Endothelial cell of umbilical vein (primary cell): ENCODE data around the gene HLA-DPB1. TPM values are rescaled to one million over a fixed set of nuclear protein-coding genes. Genes with fewer than 3 reads are reported as not detected.

Experiments
- BruUV-seq: library from RNA; stranded (reverse); fragments of 400-500 nt; replicated peaks from 2 replicates; lab custom pipeline; 2021; lab: Mats Ljungman, UMichigan
- CTCF ChIA-PET: fragments of 300-600, 350-600 bp; sonication (Branson Sonifier 250); formaldehyde crosslinking; loops from one replicate; lab custom pipeline; 2021; ENCODE audit warnings: antibody characterized with exemption, inconsistent platforms; lab: Charles Lee
- POLR2A ChIA-PET: fragments of 300-600, 350-600 bp; sonication (Branson Sonifier 250); formaldehyde crosslinking; loops from one replicate; lab custom pipeline; 2021; ENCODE audit warnings: antibody characterized with exemption, inconsistent platforms; lab: Charles Lee
- DNase-seq: peaks from one replicate; pipeline ENCODE4 v3.0.0-alpha.2; 2011; ENCODE audit warnings: low read depth, low spot score
- FAIRE-seq: peaks from 2 replicates; lab custom pipeline; 2011; peaks lifted over from hg19 to GRCh38; lab: Jason Lieb, UNC
- H2AFZ ChIP-seq: 2 replicates; pipeline ENCODE4 v1.6.0; 2012; ENCODE audit warnings: low read depth, low read length, control low read depth, inconsistent platforms
- H3K27ac ChIP-seq: 2 replicates; pipeline ENCODE4 v1.5.1; 2011; ENCODE audit warnings: low read depth, mild to moderate bottlenecking, control low read depth, low read length, moderate library complexity; ENCODE audit not compliant: insufficient read depth
- H3K27me3 ChIP-seq, 2 experiments: 2 replicates each; pipeline versions ENCODE4 v1.6.0 to v1.6.1; 2011; ENCODE audit warnings: low read length in 2 of 2, mixed read lengths in 1 of 2; ENCODE audit not compliant: control insufficient read depth in 2 of 2, insufficient read depth in 2 of 2
- H3K36me3 ChIP-seq, 2 experiments: 2 replicates in 1 of 2; 3 replicates in 1 of 2; pipeline ENCODE4 v1.5.1; 2011; ENCODE audit warnings: low read length in 2 of 2, mild to moderate bottlenecking in 1 of 2, moderate library complexity in 1 of 2; ENCODE audit not compliant: control insufficient read depth in 2 of 2, insufficient read depth in 2 of 2; ENCODE audit errors: extremely low read depth in 1 of 2
- H3K4me1 ChIP-seq: 3 replicates; pipeline ENCODE4 v1.5.1; 2011; ENCODE audit warnings: mild to moderate bottlenecking, low read length; ENCODE audit not compliant: control insufficient read depth, insufficient read depth; ENCODE audit errors: extremely low read depth
- H3K4me2 ChIP-seq: 2 replicates; pipeline ENCODE4 v1.6.1; 2011; ENCODE audit warnings: low read length, control low read depth, mixed read lengths; ENCODE audit not compliant: insufficient read depth
- H3K4me3 ChIP-seq, 3 experiments: fragments of 200-600 bp in 1 of 3; sonication (generic), shearing (Covaris generic) in 1 of 3; replicated peaks in 1 of 3; 2 replicates each; pipeline ENCODE4 v1.5.1; 2011 to 2016; ENCODE audit warnings: control low read depth in 3 of 3, low read length in 3 of 3, mild to moderate bottlenecking in 2 of 3, inconsistent platforms in 1 of 3, low read depth in 1 of 3, moderate library complexity in 1 of 3; ENCODE audit not compliant: insufficient read depth in 1 of 3
- H3K79me2 ChIP-seq: 2 replicates; pipeline ENCODE4 v1.6.0; 2012; ENCODE audit warnings: low read length, inconsistent platforms; ENCODE audit not compliant: control insufficient read depth, insufficient read depth
- H3K9ac ChIP-seq: replicated peaks from 2 replicates; pipeline ENCODE3; 2011; ENCODE audit warnings: low read length, control low read depth; ENCODE audit not compliant: insufficient read depth; ENCODE audit errors: extremely low read depth
- H3K9me1 ChIP-seq: replicated peaks from 3 replicates; pipeline ENCODE4 v1.6.0; 2011; ENCODE audit warnings: mild to moderate bottlenecking, low read length; ENCODE audit not compliant: control insufficient read depth, insufficient read depth; ENCODE audit errors: extremely low read depth
- H3K9me3 ChIP-seq: replicated peaks from 2 replicates; pipeline ENCODE4 v1.5.1; 2012; ENCODE audit warnings: low read length, inconsistent platforms; ENCODE audit not compliant: control insufficient read depth, insufficient read depth
- H4K20me1 ChIP-seq: replicated peaks from 2 replicates; pipeline ENCODE3; 2011; ENCODE audit warnings: mild to moderate bottlenecking, low read length; ENCODE audit not compliant: control insufficient read depth, insufficient read depth; ENCODE audit errors: extremely low read depth
- EZH2 ChIP-seq: IDR thresholded peaks from 2 replicates; pipeline ENCODE4 v1.6.1; 2012; ENCODE audit warnings: borderline replicate concordance, low read depth, mild to moderate bottlenecking, moderate library complexity, low read length, inconsistent platforms; ENCODE audit not compliant: severe bottlenecking
- FOS ChIP-seq: IDR thresholded peaks from 2 replicates; pipeline ENCODE4 v1.6.1; 2011; ENCODE audit warnings: mild to moderate bottlenecking, low read length, moderate library complexity, borderline replicate concordance; ENCODE audit not compliant: insufficient read depth
- GATA2 ChIP-seq: IDR thresholded peaks from 2 replicates; pipeline ENCODE4 v1.7.0; 2011; ENCODE audit warnings: low read depth, mild to moderate bottlenecking, moderate library complexity, mixed read lengths, low read length; ENCODE audit not compliant: insufficient read length, insufficient read depth
- JUN ChIP-seq: IDR thresholded peaks from 2 replicates; pipeline ENCODE4 v1.6.1; 2011; ENCODE audit warnings: borderline replicate concordance, low read depth; ENCODE audit not compliant: insufficient read length, insufficient read depth
- MYC ChIP-seq: IDR thresholded peaks from one replicate; pipeline ENCODE4 v1.6.1; 2011; ENCODE audit warnings: mild to moderate bottlenecking, low read depth, low read length
- POLR2A ChIP-seq: IDR thresholded peaks from 2 replicates; pipeline ENCODE4 v1.6.1; 2012; ENCODE audit warnings: low read depth, mild to moderate bottlenecking, control low read depth, low read length
- POLR2AphosphoS5 ChIP-seq: IDR thresholded peaks from 2 replicates; pipeline ENCODE4 v1.6.1; 2012; ENCODE audit warnings: low read depth, mild to moderate bottlenecking, control low read depth, low read length, moderate library complexity; ENCODE audit not compliant: insufficient read depth
- dilution Hi-C: fragments of 300-500 bp; cut with MboI; formaldehyde crosslinking; loops from one replicate; pipeline ENCODE4 v1.15.0; 2019; ENCODE audit warnings: low sequenced_read_pairs; ENCODE audit not compliant: extremely low pct_ligation_motif_present
- intact Hi-C: fragments of 100-400 bp; cut with micrococcal nuclease; formaldehyde crosslinking; loops from one replicate; pipeline ENCODE4 v1.10.0; 2022
- polyA plus RNA-seq, 4 experiments: library from polyadenylated mRNA; depleted of rRNA in 3 of 4; stranded (reverse) in 3 of 4; unstranded in 1 of 4; fragments of >200 nt; gene quantifications; 2 replicates each; pipeline versions ENCODE4 v1.2.1 to v1.2.3, GENCODE V29; 2011 to 2012; ENCODE audit warnings: missing spikeins in 1 of 4
- total RNA-seq: library from RNA; stranded (reverse); gene quantifications from 2 replicates; pipeline ENCODE4 v1.2.3, GENCODE V29; 2021
- TF ChIP-seq, protein P1 (sequence below): IDR thresholded peaks from 2 replicates; pipeline ENCODE4 v1.6.1; 2011; ENCODE audit not compliant: insufficient read depth, insufficient read length
- TF ChIP-seq, protein P2 (sequence below), 2 donors: IDR thresholded peaks; 1 replicate in 1 of 2; 2 replicates in 1 of 2; pipeline ENCODE4 v1.5.1; 2011; ENCODE audit warnings: low read length in 2 of 2, mild to moderate bottlenecking in 2 of 2, moderate library complexity in 2 of 2, control low read depth in 1 of 2, inconsistent platforms in 1 of 2, low read depth in 1 of 2; ENCODE audit not compliant: insufficient read depth in 1 of 2; ENCODE audit errors: extremely low read depth in 1 of 2

Gene HLA-DPB1
- total and polyA plus RNA-seq, 2 donors (not counting 3 experiments of a cell fraction or from before 2014, with no cell fraction given) = 2.3 to 38.0 TPM

DNA sequence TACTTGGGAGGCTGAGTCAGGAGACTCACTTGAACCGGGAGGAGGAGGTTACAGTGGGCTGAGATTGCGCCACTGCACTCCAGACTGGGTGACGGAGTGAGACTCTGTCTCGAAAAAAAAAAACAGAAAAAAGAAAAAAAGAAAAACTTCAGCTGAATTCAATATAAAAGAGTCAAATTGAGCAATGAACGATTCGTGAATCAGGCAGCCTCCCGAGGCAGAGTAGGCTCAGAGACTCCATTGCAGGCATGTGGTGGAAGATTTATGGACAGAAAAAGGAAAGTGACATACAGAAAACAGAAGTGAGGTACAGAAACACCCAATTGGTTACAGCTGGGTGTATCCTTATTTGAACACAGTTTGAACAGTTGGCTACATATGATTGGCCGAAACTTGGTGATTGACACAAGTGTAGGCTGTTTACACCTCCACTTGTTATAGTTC, 56.3 kb downstream of the HLA-DPB1 start:
- intact Hi-C loops (no loop called here), dilution Hi-C loops (no loop called here)
- Histone ChIP-seq H3K27me3 (peaks cover 21 to 31% of the 10 kb centered on the region in 2 experiments), H3K4me2 (no peak overlapping the region), H4K20me1 (no peaks in the 10 kb centered on the region), H3K27ac (no peak overlapping the region), H3K79me2 (no peaks in the 10 kb centered on the region), H3K4me3 (no peak overlapping the region), H2AFZ (no peak overlapping the region), H3K9me1 (no peaks in the 10 kb centered on the region), H3K36me3 (no peaks in the 10 kb centered on the region), H3K4me1 (no peaks in the 10 kb centered on the region), H3K9me3 (no peaks in the 10 kb centered on the region), H3K9ac (no peak overlapping the region)
- POLR2A ChIA-PET = no interaction called here
- TF ChIP-seq POLR2A (no peak), FOS (no peak), MYC (no peak), GATA2 (no peak), EZH2 (no peak), JUN (no peak), POLR2AphosphoS5 (no peak)
- TF ChIP-seq, protein P1, sequence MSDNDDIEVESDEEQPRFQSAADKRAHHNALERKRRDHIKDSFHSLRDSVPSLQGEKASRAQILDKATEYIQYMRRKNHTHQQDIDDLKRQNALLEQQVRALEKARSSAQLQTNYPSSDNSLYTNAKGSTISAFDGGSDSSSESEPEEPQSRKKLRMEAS = no peak
- TF ChIP-seq, protein P2, sequence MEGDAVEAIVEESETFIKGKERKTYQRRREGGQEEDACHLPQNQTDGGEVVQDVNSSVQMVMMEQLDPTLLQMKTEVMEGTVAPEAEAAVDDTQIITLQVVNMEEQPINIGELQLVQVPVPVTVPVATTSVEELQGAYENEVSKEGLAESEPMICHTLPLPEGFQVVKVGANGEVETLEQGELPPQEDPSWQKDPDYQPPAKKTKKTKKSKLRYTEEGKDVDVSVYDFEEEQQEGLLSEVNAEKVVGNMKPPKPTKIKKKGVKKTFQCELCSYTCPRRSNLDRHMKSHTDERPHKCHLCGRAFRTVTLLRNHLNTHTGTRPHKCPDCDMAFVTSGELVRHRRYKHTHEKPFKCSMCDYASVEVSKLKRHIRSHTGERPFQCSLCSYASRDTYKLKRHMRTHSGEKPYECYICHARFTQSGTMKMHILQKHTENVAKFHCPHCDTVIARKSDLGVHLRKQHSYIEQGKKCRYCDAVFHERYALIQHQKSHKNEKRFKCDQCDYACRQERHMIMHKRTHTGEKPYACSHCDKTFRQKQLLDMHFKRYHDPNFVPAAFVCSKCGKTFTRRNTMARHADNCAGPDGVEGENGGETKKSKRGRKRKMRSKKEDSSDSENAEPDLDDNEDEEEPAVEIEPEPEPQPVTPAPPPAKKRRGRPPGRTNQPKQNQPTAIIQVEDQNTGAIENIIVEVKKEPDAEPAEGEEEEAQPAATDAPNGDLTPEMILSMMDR (IDR thresholded peaks at IDR 0.05; ENCODE audit: extremely low read depth in 1 of 2, insufficient read depth in 1 of 2, low read depth in 1 of 2, low read length in 2 of 2) = no peak
- CTCF ChIA-PET = no interaction called here
- BruUV-seq = no TSS peak
- FAIRE-seq = no peak
- no peak for DNase-seq
